ACC112 (cell line): Measurements from ENCODE around the gene LRCH4.

Experiments
- H2AFZ ChIP-seq: fragments of 200-600 bp; sonication (generic); one replicate; pipeline ENCODE4 v1.6.0; 2017; ENCODE audit warnings: antibody characterized with exemption, low read length; ENCODE audit not compliant: unreplicated experiment
- H3K27ac ChIP-seq: fragments of 200-600 bp; sonication (generic); 2 replicates; pipeline ENCODE4 v1.5.1; 2014; ENCODE audit warnings: low read depth, mild to moderate bottlenecking, antibody characterized with exemption, low read length, moderate library complexity
- H3K27me3 ChIP-seq: fragments of 200-600 bp; sonication (generic); 2 replicates; pipeline ENCODE4 v1.6.1; 2014; ENCODE audit warnings: mild to moderate bottlenecking, antibody characterized with exemption, low read length, moderate library complexity, mixed read lengths; ENCODE audit not compliant: insufficient read depth
- H3K36me3 ChIP-seq: fragments of 200-600 bp; sonication (generic); 2 replicates; pipeline ENCODE4 v1.6.1; 2016; ENCODE audit warnings: mild to moderate bottlenecking, antibody characterized with exemption, low read length, moderate library complexity, mixed read lengths; ENCODE audit not compliant: insufficient read depth
- H3K4me1 ChIP-seq: fragments of 200-600 bp; sonication (generic); one replicate; pipeline ENCODE4 v1.6.1; 2016; ENCODE audit warnings: low read length, mixed read lengths; ENCODE audit not compliant: insufficient read depth, unreplicated experiment, control insufficient read depth
- H3K4me3 ChIP-seq: fragments of 200-600 bp; sonication (generic); 2 replicates; pipeline ENCODE4 v1.5.1; 2014; ENCODE audit warnings: mild to moderate bottlenecking, low read depth, low read length
- H3K79me2 ChIP-seq: fragments of 200-600 bp; sonication (generic); one replicate; pipeline ENCODE4 v1.6.0; 2016; ENCODE audit warnings: low read length; ENCODE audit not compliant: control insufficient read depth, unreplicated experiment, insufficient read depth

The LRCH4 gene

GRCh38 chr7:100620804-100621203 is 34.9 kb upstream of the LRCH4 start:
- H3K36me3 ChIP-seq = no peaks in the 10 kb centered on the region
- no peak overlapping the region for H3K27ac ChIP-seq
- H3K27me3 ChIP-seq = no peaks in the 10 kb centered on the region
- no peak overlapping the region for H2AFZ ChIP-seq
- H3K79me2 ChIP-seq = no peaks in the 10 kb centered on the region
- no peak overlapping the region for H3K4me3 ChIP-seq
- H3K4me1 ChIP-seq = no peaks in the 10 kb centered on the region

- no peaks in the 10 kb centered on the region for H3K79me2 ChIP-seq
- no peak overlapping the region for H3K27ac ChIP-seq
- H2AFZ ChIP-seq = no peak overlapping the region
- no peaks in the 10 kb centered on the region for H3K27me3 ChIP-seq
- H3K4me1 ChIP-seq = no peaks in the 10 kb centered on the region
- no peaks in the 10 kb centered on the region for H3K36me3 ChIP-seq
- no peak overlapping the region for H3K4me3 ChIP-seq
Observed at GRCh38 chr7:100620239-100620638, 34.3 kb upstream of the LRCH4 start.

GRCh38 chr7:100614308-100614861 is 28.5 kb upstream of the LRCH4 start:
- Histone ChIP-seq H3K27ac (no peak overlapping the region), H3K79me2 (no peaks in the 10 kb centered on the region), H3K36me3 (no peaks in the 10 kb centered on the region), H3K4me1 (no peaks in the 10 kb centered on the region), H3K27me3 (no peaks in the 10 kb centered on the region), H2AFZ (no peak overlapping the region), H3K4me3 (no peak overlapping the region)

DNA sequence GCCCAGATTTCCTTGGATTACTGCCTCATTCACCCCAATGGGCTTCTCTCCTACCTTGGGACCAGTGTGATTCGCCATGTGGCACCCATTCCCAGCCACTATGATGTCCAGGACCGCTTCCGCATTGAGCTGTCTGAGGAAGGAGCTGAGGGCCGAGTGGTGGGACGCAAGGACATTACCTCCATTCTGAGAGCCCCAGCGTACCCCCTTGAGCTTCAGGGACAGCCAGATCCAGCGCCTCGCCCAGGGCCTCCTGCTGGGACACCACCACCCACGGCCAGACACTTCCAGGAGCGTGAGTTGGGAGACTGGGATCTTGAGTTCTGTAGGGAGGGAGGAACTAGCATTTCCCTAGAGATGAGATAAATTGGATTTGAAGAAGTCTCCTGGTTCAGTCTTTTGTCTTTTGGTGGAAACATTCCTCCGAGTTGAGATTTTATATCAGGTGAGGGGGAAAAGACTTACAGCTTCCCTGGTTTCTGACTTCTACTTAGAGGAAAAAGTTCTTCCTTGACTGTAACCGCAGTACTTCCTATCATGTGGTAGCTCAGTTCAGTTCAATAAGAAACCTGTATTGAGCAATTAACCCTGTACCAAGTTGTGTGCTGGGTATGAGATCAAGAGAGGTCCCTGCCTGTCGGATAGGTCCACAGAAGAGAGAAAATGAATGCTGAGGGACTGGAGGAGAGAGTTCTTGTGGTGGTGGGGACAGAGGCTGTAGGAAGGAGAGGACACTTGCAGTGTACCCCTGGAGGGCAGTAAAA is 27.7 kb upstream of the LRCH4 start:
- Histone ChIP-seq H3K4me1 (no peaks in the 10 kb centered on the region), H3K79me2 (no peaks in the 10 kb centered on the region), H3K4me3 (peak overlapping the region; percentile 71), H2AFZ (no peak overlapping the region), H3K36me3 (no peaks in the 10 kb centered on the region), H3K27ac (no peak overlapping the region), H3K27me3 (no peaks in the 10 kb centered on the region)

- Histone ChIP-seq H3K4me3 (peak overlapping the region; percentile 71), H3K36me3 (no peaks in the 10 kb centered on the region), H2AFZ (no peak overlapping the region), H3K27ac (no peak overlapping the region), H3K27me3 (no peaks in the 10 kb centered on the region), H3K4me1 (no peaks in the 10 kb centered on the region), H3K79me2 (no peaks in the 10 kb centered on the region)
Observed at GRCh38 chr7:100612730-100613390, 26.9 kb upstream of the LRCH4 start.

- peaks cover 5% of the 10 kb centered on the region for H3K4me1 ChIP-seq
- peak within 1 kb of the TSS; percentile 13; the same call in 1 of the 2 replicates for H3K27ac ChIP-seq
- H2AFZ ChIP-seq = peak within 1 kb of the TSS; percentile 67
- H3K79me2 ChIP-seq = no peaks in the 10 kb centered on the region
- H3K4me3 ChIP-seq = peak within 1 kb of the TSS; percentile 71
- no peaks in the 10 kb centered on the region for H3K27me3 ChIP-seq
- no peaks in the 10 kb centered on the region for H3K36me3 ChIP-seq
Observed at GRCh38 chr7:100611983-100612729, 26.2 kb upstream of the LRCH4 start, which contains the start of gene MOSPD3. TSS of gene MOSPD3 (plus strand) at chr7:100612540. CDS start at chr7:100612792, 252 bp downstream.

DNA sequence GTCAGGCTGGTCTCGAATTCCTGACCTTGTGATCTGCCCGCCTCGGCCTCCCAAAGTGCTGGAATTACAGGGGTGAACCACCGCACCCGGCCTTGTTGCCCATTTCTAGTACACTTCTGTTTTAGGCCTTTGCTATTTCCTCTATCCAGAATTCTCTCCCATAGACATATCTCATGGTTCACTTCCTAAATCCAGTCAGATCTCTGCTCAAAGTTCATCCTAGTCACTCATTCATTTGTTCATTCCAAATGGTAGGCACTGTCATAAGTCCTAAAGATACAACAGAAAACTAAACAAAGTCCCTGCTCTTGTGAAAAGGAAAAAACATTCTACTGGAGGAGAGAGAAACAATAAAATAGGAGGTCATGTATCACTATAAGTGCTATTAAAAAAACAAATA is 24.0 kb upstream of the LRCH4 start:
- H2AFZ ChIP-seq = no peak overlapping the region
- no peak overlapping the region for H3K4me3 ChIP-seq
- H3K4me1 ChIP-seq = peaks cover 8% of the 10 kb centered on the region
- no peaks in the 10 kb centered on the region for H3K79me2 ChIP-seq
- no peaks in the 10 kb centered on the region for H3K27me3 ChIP-seq
- peaks cover 3% of the 10 kb centered on the region for H3K36me3 ChIP-seq
- no peak overlapping the region for H3K27ac ChIP-seq

DNA sequence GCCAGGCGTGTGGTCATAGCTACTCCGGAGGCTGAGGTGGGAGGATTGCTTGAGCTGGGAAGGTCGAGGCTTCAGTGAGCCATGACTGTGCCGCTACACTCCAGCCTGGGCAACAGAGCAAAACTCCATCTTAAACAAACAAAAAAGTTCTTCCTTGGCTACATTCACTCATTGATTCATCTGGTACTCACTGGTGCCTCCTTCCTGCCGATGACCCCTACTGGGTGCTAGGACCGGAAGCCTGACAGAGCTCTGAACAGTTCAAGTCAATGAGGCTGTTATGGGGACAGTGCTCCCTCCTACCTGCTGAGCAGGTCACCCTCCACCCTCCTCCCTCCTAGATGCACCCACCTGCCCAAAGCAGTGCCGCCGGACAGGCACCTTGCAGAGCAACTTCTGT is 21.2 kb upstream of the LRCH4 start:
- Histone ChIP-seq H3K27ac (no peak overlapping the region), H3K4me3 (no peak overlapping the region), H3K79me2 (peaks cover 15% of the 10 kb centered on the region), H3K4me1 (peaks cover 8% of the 10 kb centered on the region), H2AFZ (no peak overlapping the region), H3K27me3 (no peaks in the 10 kb centered on the region), H3K36me3 (peaks cover 3% of the 10 kb centered on the region)

- no peak overlapping the region for H2AFZ ChIP-seq
- peaks cover 8% of the 10 kb centered on the region for H3K4me1 ChIP-seq
- peaks cover 15% of the 10 kb centered on the region for H3K79me2 ChIP-seq
- no peak overlapping the region for H3K27ac ChIP-seq
- H3K36me3 ChIP-seq = peaks cover 3% of the 10 kb centered on the region
- no peaks in the 10 kb centered on the region for H3K27me3 ChIP-seq
- H3K4me3 ChIP-seq = no peak overlapping the region
Observed at GRCh38 chr7:100606313-100606712, 20.4 kb upstream of the LRCH4 start.
